IMR-90 (cell line): ENCODE data around the gene CCDC38. TPM values are rescaled to one million over a fixed set of nuclear protein-coding genes. Genes with fewer than 3 reads are reported as not detected.

Source experiments
- ATAC-seq: fragments of 200-7000 bp; cut with Tn5 transposase; 2 replicates; pipeline ENCODE4 v1.9.1; 2020; ENCODE audit warnings: low read depth, mild to moderate bottlenecking, moderate library complexity
- BruUV-seq: library from RNA; stranded (reverse); fragments of 400-500 nt; replicated peaks from 2 replicates; lab custom pipeline; 2021; lab: Mats Ljungman, UMichigan
- CTCF ChIA-PET: fragments of 300-600 bp; formaldehyde crosslinking; extraction: SDS; loops from one replicate; lab custom pipeline; 2021; ENCODE audit warnings: antibody characterized with exemption; lab: Yijun Ruan, JAX
- POLR2A ChIA-PET: fragments of 300-600 bp; sonication (Branson Sonifier 250); formaldehyde crosslinking; loops from one replicate; lab custom pipeline; 2022; ENCODE audit warnings: antibody characterized with exemption; ENCODE audit not compliant: unreplicated experiment; lab: Charles Lee
- DNase-seq: peaks from one replicate; pipeline ENCODE4 v3.0.0; 2013
- H2AFZ ChIP-seq: replicated peaks from 2 replicates; pipeline ENCODE3; 2013; ENCODE audit warnings: low read length, mild to moderate bottlenecking; ENCODE audit not compliant: poor library complexity
- H2AK5ac ChIP-seq: 2 replicates; pipeline ENCODE4 v1.6.1; 2013; ENCODE audit warnings: low read depth, low read length, inconsistent platforms
- H2AK9ac ChIP-seq: replicated peaks from 2 replicates; pipeline ENCODE3; 2013; ENCODE audit warnings: mild to moderate bottlenecking, low read depth, low read length, moderate library complexity; ENCODE audit not compliant: poor library complexity
- H2BK120ac ChIP-seq: 2 replicates; pipeline ENCODE4 v1.6.1; 2013; ENCODE audit warnings: low read depth, low read length, inconsistent platforms
- H2BK15ac ChIP-seq: 3 replicates; pipeline ENCODE4 v1.6.1; 2013; ENCODE audit warnings: low read depth, low read length, inconsistent platforms
- H2BK20ac ChIP-seq: 2 replicates; pipeline ENCODE4 v1.6.1; 2013; ENCODE audit warnings: low read depth, mild to moderate bottlenecking, inconsistent platforms, low read length, moderate library complexity
- H2BK5ac ChIP-seq: 2 replicates; pipeline ENCODE4 v1.6.1; 2013; ENCODE audit warnings: mild to moderate bottlenecking, low read depth, low read length, inconsistent platforms; ENCODE audit not compliant: poor library complexity, severe bottlenecking
- H3K14ac ChIP-seq: replicated peaks from 2 replicates; pipeline ENCODE4 v1.6.1; 2013; ENCODE audit warnings: low read depth, low read length, inconsistent platforms
- H3K18ac ChIP-seq: 2 replicates; pipeline ENCODE4 v1.6.1; 2013; ENCODE audit warnings: low read depth, low read length, control low read depth
- H3K23ac ChIP-seq: 2 replicates; pipeline ENCODE4 v1.6.1; 2013; ENCODE audit warnings: low read depth, low read length, inconsistent platforms
- H3K27ac ChIP-seq: 2 replicates; pipeline ENCODE4 v1.5.1; 2013; ENCODE audit warnings: mild to moderate bottlenecking, control low read depth, low read length; ENCODE audit not compliant: insufficient read depth
- H3K27me3 ChIP-seq: 2 replicates; pipeline ENCODE4 v1.6.1; 2013; ENCODE audit warnings: low read length; ENCODE audit not compliant: control insufficient read depth, insufficient read depth
- H3K36me3 ChIP-seq: 2 replicates; pipeline ENCODE4 v1.6.1; 2013; ENCODE audit warnings: low read length, mixed read lengths; ENCODE audit not compliant: control insufficient read depth, insufficient read depth
- H3K4ac ChIP-seq: 2 replicates; pipeline ENCODE4 v1.6.1; 2013; ENCODE audit warnings: low read depth, low read length, inconsistent platforms
- H3K4me1 ChIP-seq: 2 replicates; pipeline ENCODE4 v1.6.1; 2013; ENCODE audit warnings: low read length, mixed read lengths; ENCODE audit not compliant: control insufficient read depth, insufficient read depth
- H3K4me2 ChIP-seq: 2 replicates; pipeline ENCODE4 v1.6.1; 2013; ENCODE audit warnings: low read depth, mild to moderate bottlenecking, control low read depth, low read length, moderate library complexity
- H3K4me3 ChIP-seq: 2 replicates; pipeline ENCODE4 v1.5.1; 2013; ENCODE audit warnings: low read depth, mild to moderate bottlenecking, control low read depth, low read length, moderate library complexity; ENCODE audit not compliant: insufficient read depth
- H3K56ac ChIP-seq: 2 replicates; pipeline ENCODE4 v1.6.1; 2013; ENCODE audit warnings: low read length, inconsistent platforms; ENCODE audit not compliant: insufficient read depth; ENCODE audit errors: extremely low read depth
- H3K79me1 ChIP-seq, 2 experiments: 2 replicates each; pipeline ENCODE4 v1.6.1; 2013; ENCODE audit warnings: low read length in 2 of 2, inconsistent platforms in 1 of 2, low read depth in 1 of 2
- H3K9ac ChIP-seq: 2 replicates; pipeline ENCODE4 v1.6.1; 2013; ENCODE audit warnings: low read depth, low read length, control low read depth
- H3K9me1 ChIP-seq: 2 replicates; pipeline ENCODE4 v1.6.1; 2013; ENCODE audit warnings: low read length, inconsistent platforms; ENCODE audit not compliant: insufficient read depth
- H3K9me3 ChIP-seq: 2 replicates; pipeline ENCODE4 v1.6.1; 2013; ENCODE audit warnings: low read length; ENCODE audit not compliant: control insufficient read depth, insufficient read depth
- H4K20me1 ChIP-seq: 2 replicates; pipeline ENCODE4 v1.6.1; 2013; ENCODE audit warnings: low read length, inconsistent platforms; ENCODE audit not compliant: insufficient read depth
- H4K5ac ChIP-seq: 2 replicates; pipeline ENCODE4 v1.6.1; 2013; ENCODE audit warnings: mild to moderate bottlenecking, low read depth, low read length, control low read depth
- H4K8ac ChIP-seq, 2 experiments: 2 replicates each; pipeline ENCODE4 v1.6.1; 2013; ENCODE audit warnings: low read depth in 2 of 2, low read length in 2 of 2, control low read depth in 1 of 2, inconsistent platforms in 1 of 2
- H4K91ac ChIP-seq: 2 replicates; pipeline ENCODE4 v1.6.1; 2013; ENCODE audit warnings: low read depth, low read length, inconsistent platforms; ENCODE audit not compliant: insufficient read depth
- BHLHE40 ChIP-seq: fragments of 150-350 bp; IDR thresholded peaks from 2 replicates; pipeline ENCODE4 v1.6.1; 2016; ENCODE audit warnings: mild to moderate bottlenecking, low read depth, low read length
- CEBPB ChIP-seq: IDR thresholded peaks from 2 replicates; pipeline ENCODE4 v1.6.1; 2012; ENCODE audit warnings: low read depth, low read length, improper control_type of control experiment
- CHD1 ChIP-seq: IDR thresholded peaks from 2 replicates; pipeline ENCODE4 v1.6.1; 2012; ENCODE audit warnings: low read depth, low read length, improper control_type of control experiment
- CTCF ChIP-seq: conservative IDR thresholded peaks from 2 replicates; pipeline ENCODE4 v1.5.1; 2012; ENCODE audit warnings: mild to moderate bottlenecking, low read depth, low read length, improper control_type of control experiment
- ELK1 ChIP-seq: fragments of 150-350 bp; IDR thresholded peaks from 2 replicates; pipeline ENCODE4 v1.6.1; 2016; ENCODE audit warnings: low read depth, mild to moderate bottlenecking, low read length, moderate library complexity, borderline replicate concordance
- FOS ChIP-seq: fragments of 150-350 bp; IDR thresholded peaks from 2 replicates; pipeline ENCODE4 v1.6.1; 2016; ENCODE audit warnings: low read depth, low read length
- MAFK ChIP-seq: IDR thresholded peaks from 2 replicates; pipeline ENCODE4 v1.6.1; 2012; ENCODE audit warnings: low read depth, low read length, improper control_type of control experiment
- MAZ ChIP-seq: IDR thresholded peaks from 2 replicates; pipeline ENCODE4 v1.6.1; 2012; ENCODE audit warnings: low read depth, mild to moderate bottlenecking, low read length, improper control_type of control experiment, moderate library complexity, borderline replicate concordance
- MXI1 ChIP-seq: IDR thresholded peaks from 2 replicates; pipeline ENCODE4 v1.6.1; 2012; ENCODE audit warnings: low read depth, mild to moderate bottlenecking, low read length, moderate library complexity, borderline replicate concordance
- NFE2L2 ChIP-seq: fragments of 150-350 bp; IDR thresholded peaks from 2 replicates; pipeline ENCODE4 v1.6.1; 2016; ENCODE audit warnings: low read depth, mild to moderate bottlenecking, low read length
- RAD21 ChIP-seq: IDR thresholded peaks from 2 replicates; pipeline ENCODE4 v1.6.1; 2012; ENCODE audit warnings: low read length, improper control_type of control experiment
- RCOR1 ChIP-seq: IDR thresholded peaks from 2 replicates; pipeline ENCODE4 v1.6.1; 2012; ENCODE audit warnings: mild to moderate bottlenecking, low read length, improper control_type of control experiment; ENCODE audit not compliant: insufficient replicate concordance
- RFX5 ChIP-seq: IDR thresholded peaks from 2 replicates; pipeline ENCODE4 v1.8.0; 2012; ENCODE audit warnings: low read depth, mild to moderate bottlenecking, low read length, moderate library complexity
- WGBS, 2 experiments: methylation state at CpG; one replicate each; pipeline versions ENCODE4 v1.1.5 to v1.1.7; 2013; ENCODE audit warnings: missing lambda C conversion rate in 2 of 2; ENCODE audit not compliant: insufficient read length in 1 of 2; ENCODE audit errors: extremely low coverage in 2 of 2; 5-methylcytosine and 5-hydroxymethylcytosine counted together
- dilution Hi-C: fragments of 300-500 bp; cut with HindIII; formaldehyde crosslinking; loops from one replicate; pipeline ENCODE4 v1.14.3; 2018; ENCODE audit warnings: low sequenced_read_pairs; ENCODE audit not compliant: unreplicated experiment
- in situ Hi-C: fragments of 300-500 bp; cut with MboI; formaldehyde crosslinking; loops from 3 replicates; pipeline ENCODE4 v1.14.3; 2019; ENCODE audit warnings: low sequenced_read_pairs, inconsistent platforms, mixed read lengths
- intact Hi-C: fragments of 100-400 bp; cut with micrococcal nuclease; formaldehyde crosslinking; loops from 2 replicates; pipeline ENCODE4 v1.10.0; 2022
- polyA plus RNA-seq, 3 experiments: library from polyadenylated mRNA; depleted of rRNA; stranded (reverse); fragments of >200 nt; gene quantifications; 2 replicates each; pipeline ENCODE4 v1.2.3, GENCODE V29; 2012; ENCODE audit warnings: low replicate concordance in 1 of 3
- total RNA-seq: library from RNA; depleted of rRNA; stranded (reverse); fragments of >200 nt; gene quantifications from 2 replicates; pipeline ENCODE4 v1.2.3, GENCODE V29; 2012

Gene CCDC38
- total and polyA plus RNA-seq, 2 of the 4 experiments (the other 2 are of a cell fraction) = not detected

- Histone ChIP-seq H2AK5ac (no peak overlapping the region), H3K27ac (no peak overlapping the region), H4K8ac (no peak overlapping the region), H4K5ac (no peak overlapping the region), H3K23ac (no peak overlapping the region), H3K56ac (no peak overlapping the region), H2BK15ac (no peak overlapping the region), H3K9me1 (no peaks in the 10 kb centered on the region), H3K14ac (no peak overlapping the region), H2BK20ac (no peak overlapping the region), H2BK5ac (no peak overlapping the region), H3K4me1 (peaks cover 2% of the 10 kb centered on the region; the same call in 1 of the 2 replicates), H3K4me3 (no peak overlapping the region), H2AFZ (no peak overlapping the region), H3K18ac (no peak overlapping the region), H2AK9ac (no peak overlapping the region), H4K20me1 (no peaks in the 10 kb centered on the region), H3K36me3 (no peaks in the 10 kb centered on the region), H3K27me3 (peaks cover 5% of the 10 kb centered on the region), H2BK120ac (no peak overlapping the region), H3K4me2 (no peak overlapping the region), H3K79me1 (no peaks in the 10 kb centered on the region), H3K4ac (no peak overlapping the region), H3K9me3 (no peaks in the 10 kb centered on the region), H4K91ac (no peak overlapping the region), H3K9ac (no peak overlapping the region)
- in situ Hi-C loops (no loop called here), intact Hi-C loops (no loop called here), dilution Hi-C loops (no loop called here)
- no peak for ATAC-seq
- ChIA-PET POLR2A (no interaction called here), CTCF (no interaction called here)
- TF ChIP-seq RCOR1 (no peak), CTCF (no peak), FOS (no peak), ELK1 (no peak), CHD1 (no peak), BHLHE40 (no peak), RFX5 (no peak), RAD21 (no peak), MAFK (no peak), MXI1 (no peak), MAZ (no peak), NFE2L2 (no peak), CEBPB (no peak)
- WGBS, 2 experiments = no CpG with 5 or more reads among the region's 10 CpGs
- BruUV-seq = no TSS peak
- DNase-seq = no peak
Observed at GRCh38 chr12:95944108-95944704, 1.8 kb upstream of the CCDC38 start.
